ENCODE data around the gene ABLIM1. TPM values are rescaled to one million over a fixed set of nuclear protein-coding genes. Genes with fewer than 3 reads are reported as not detected.

ABLIM1 gene
- total and polyA plus RNA-seq, 2 donors (not counting 1 experiment from before 2014, with no cell fraction given), result 5.3 to 13.6 TPM

- no peak overlapping the region for H2AFZ ChIP-seq (ENCODE audit: low read length)
- TF ChIP-seq CTCF (conservative IDR thresholded peaks at IDR 0.05 in 1 of 2, IDR thresholded peaks at IDR 0.05 in 1 of 2; ENCODE audit: low read depth in 1 of 2, low read length in 2 of 2), result peak in 1 of 2 donors; percentile 23
- TF ChIP-seq EZH2 (IDR thresholded peaks at IDR 0.05; ENCODE audit: low read length, missing control alignments), result peak; percentile 32
- peaks cover 24% of the 10 kb centered on the region for H3K4me1 ChIP-seq (ENCODE audit: control insufficient read depth, extremely low read depth, insufficient read depth, low read length)
- no peak overlapping the region for H3K27ac ChIP-seq (ENCODE audit: insufficient read depth, low read length)
- peak overlapping the region; percentile 19 to 54 (median 36) for H3K4me3 ChIP-seq (replicated peaks in 1 of 4; ENCODE audit: control extremely low read depth in 1 of 4, insufficient read depth in 1 of 4, low read depth in 3 of 4, low read length in 4 of 4)
- H3K9ac ChIP-seq (ENCODE audit: insufficient read depth, low read length), result peak overlapping the region; percentile 54
- H3K79me2 ChIP-seq (ENCODE audit: control insufficient read depth, insufficient read depth, low read length), result no peaks in the 10 kb centered on the region
- peaks cover 20% of the 10 kb centered on the region for H3K27me3 ChIP-seq (ENCODE audit: control insufficient read depth, insufficient read depth, low read length)
- peak in 1 of 2 donors; percentile 33 for DNase-seq (ENCODE audit: low read depth in 2 of 2)
- no peaks in the 10 kb centered on the region for H4K20me1 ChIP-seq (ENCODE audit: control insufficient read depth, extremely low read depth, insufficient read depth, low read length)
- H3K36me3 ChIP-seq (ENCODE audit: control insufficient read depth, insufficient read depth, low read length), result no peaks in the 10 kb centered on the region
- H3K4me2 ChIP-seq (ENCODE audit: extremely low read depth, insufficient read depth, low read length), result peak overlapping the region; percentile 27
- H3K9me3 ChIP-seq (ENCODE audit: control insufficient read depth, insufficient read depth, low read depth, low read length), result no peaks in the 10 kb centered on the region
These were observed 254.4 kb downstream of the ABLIM1 start for GRCh38 chr10:114403541-114404161.

GRCh38 chr10:114402871-114403540, 255.1 kb downstream of the ABLIM1 start:
- Histone ChIP-seq H4K20me1 (ENCODE audit: control insufficient read depth, extremely low read depth, insufficient read depth, low read length) (no peaks in the 10 kb centered on the region), H3K36me3 (ENCODE audit: control insufficient read depth, insufficient read depth, low read length) (no peaks in the 10 kb centered on the region), H3K4me1 (ENCODE audit: control insufficient read depth, extremely low read depth, insufficient read depth, low read length) (peaks cover 24% of the 10 kb centered on the region), H3K79me2 (ENCODE audit: control insufficient read depth, insufficient read depth, low read length) (no peaks in the 10 kb centered on the region), H3K4me2 (ENCODE audit: extremely low read depth, insufficient read depth, low read length) (peak overlapping the region; percentile 18), H3K9ac (ENCODE audit: insufficient read depth, low read length) (no peak overlapping the region), H3K27ac (ENCODE audit: insufficient read depth, low read length) (no peak overlapping the region), H3K4me3 (replicated peaks in 1 of 4; ENCODE audit: control extremely low read depth in 1 of 4, insufficient read depth in 1 of 4, low read depth in 3 of 4, low read length in 4 of 4) (peak overlapping the region in 3 of 4 experiments; percentile 19 to 54 (median 47)), H3K9me3 (ENCODE audit: control insufficient read depth, insufficient read depth, low read depth, low read length) (no peaks in the 10 kb centered on the region), H3K27me3 (ENCODE audit: control insufficient read depth, insufficient read depth, low read length) (peaks cover 20% of the 10 kb centered on the region), H2AFZ (ENCODE audit: low read length) (no peak overlapping the region)
- peak; percentile 64 for TF ChIP-seq EZH2 (IDR thresholded peaks at IDR 0.05; ENCODE audit: low read length, missing control alignments)
- no peak for TF ChIP-seq CTCF (conservative IDR thresholded peaks at IDR 0.05 in 1 of 2, IDR thresholded peaks at IDR 0.05 in 1 of 2; ENCODE audit: low read depth in 1 of 2, low read length in 2 of 2)
- peak in 1 of 2 donors; percentile 43 for DNase-seq (ENCODE audit: low read depth in 2 of 2)

GRCh38 chr10:114402233-114402632, 255.8 kb downstream of the ABLIM1 start:
- Histone ChIP-seq H3K4me2 (ENCODE audit: extremely low read depth, insufficient read depth, low read length) (no peak overlapping the region), H3K79me2 (ENCODE audit: control insufficient read depth, insufficient read depth, low read length) (no peaks in the 10 kb centered on the region), H3K9ac (ENCODE audit: insufficient read depth, low read length) (no peak overlapping the region)

More at GRCh38 chr10:114402233-114402632, 255.8 kb downstream of the ABLIM1 start:
- TF ChIP-seq CTCF (conservative IDR thresholded peaks at IDR 0.05 in 1 of 2, IDR thresholded peaks at IDR 0.05 in 1 of 2; ENCODE audit: low read depth in 1 of 2, low read length in 2 of 2) (no peak), EZH2 (IDR thresholded peaks at IDR 0.05; ENCODE audit: low read length, missing control alignments) (no peak)
- H3K27ac ChIP-seq (ENCODE audit: insufficient read depth, low read length), result no peak overlapping the region
- H3K27me3 ChIP-seq (ENCODE audit: control insufficient read depth, insufficient read depth, low read length), result peaks cover 20% of the 10 kb centered on the region
- DNase-seq (ENCODE audit: low read depth in 2 of 2), result peak in 1 of 2 donors; percentile 26
- no peaks in the 10 kb centered on the region for H3K36me3 ChIP-seq (ENCODE audit: control insufficient read depth, insufficient read depth, low read length)
- H3K9me3 ChIP-seq (ENCODE audit: control insufficient read depth, insufficient read depth, low read depth, low read length), result no peaks in the 10 kb centered on the region
- H3K4me3 ChIP-seq (replicated peaks in 1 of 4; ENCODE audit: control extremely low read depth in 1 of 4, insufficient read depth in 1 of 4, low read depth in 3 of 4, low read length in 4 of 4), result no peak overlapping the region
- H4K20me1 ChIP-seq (ENCODE audit: control insufficient read depth, extremely low read depth, insufficient read depth, low read length), result no peaks in the 10 kb centered on the region
- no peak overlapping the region for H2AFZ ChIP-seq (ENCODE audit: low read length)
- H3K4me1 ChIP-seq (ENCODE audit: control insufficient read depth, extremely low read depth, insufficient read depth, low read length), result peaks cover 24% of the 10 kb centered on the region

Data from fibroblast of lung (primary cell).